Vagina (tissue), 2 donors: ENCODE data around the gene BHLHE41.

Experiments used
- POLR2A ChIP-seq, 2 donors: fragments of 450-650 bp; IDR thresholded peaks; one replicate each; pipeline ENCODE4 v1.6.1; 2017; ENCODE audit warnings: antibody characterized with exemption in 2 of 2, mild to moderate bottlenecking in 2 of 2, moderate library complexity in 2 of 2
- TF ChIP-seq, protein P1 (sequence below), 3 experiments: fragments of 450-650 bp in 2 of 3; fragments of 200-600 bp in 1 of 3; sonication (generic) in 1 of 3; IDR thresholded peaks; one replicate each; pipeline ENCODE4 v1.5.1; 2017 to 2019; ENCODE audit warnings: antibody characterized with exemption in 3 of 3, mild to moderate bottlenecking in 2 of 3, moderate library complexity in 2 of 3

DNA sequence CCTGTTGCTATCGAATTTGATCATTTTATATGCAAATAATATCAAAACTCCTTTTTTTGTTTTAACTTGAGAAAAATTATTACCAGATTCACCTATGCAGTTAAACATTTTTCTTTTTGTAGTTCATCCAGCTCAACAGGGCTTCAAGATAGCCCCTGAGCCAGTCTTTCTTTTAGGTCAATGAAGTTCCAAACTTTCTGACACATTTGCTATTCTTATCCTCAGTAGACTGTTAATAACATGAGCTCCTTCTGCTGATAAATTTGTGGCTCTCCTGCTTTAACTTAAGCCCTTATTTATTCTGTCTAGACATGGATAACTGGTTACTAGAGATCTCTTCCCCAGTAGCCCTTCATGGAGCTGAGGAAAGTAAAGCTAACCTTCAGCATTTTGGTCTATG, 37.3 kb upstream of the BHLHE41 start:
- TF ChIP-seq, protein P1, sequence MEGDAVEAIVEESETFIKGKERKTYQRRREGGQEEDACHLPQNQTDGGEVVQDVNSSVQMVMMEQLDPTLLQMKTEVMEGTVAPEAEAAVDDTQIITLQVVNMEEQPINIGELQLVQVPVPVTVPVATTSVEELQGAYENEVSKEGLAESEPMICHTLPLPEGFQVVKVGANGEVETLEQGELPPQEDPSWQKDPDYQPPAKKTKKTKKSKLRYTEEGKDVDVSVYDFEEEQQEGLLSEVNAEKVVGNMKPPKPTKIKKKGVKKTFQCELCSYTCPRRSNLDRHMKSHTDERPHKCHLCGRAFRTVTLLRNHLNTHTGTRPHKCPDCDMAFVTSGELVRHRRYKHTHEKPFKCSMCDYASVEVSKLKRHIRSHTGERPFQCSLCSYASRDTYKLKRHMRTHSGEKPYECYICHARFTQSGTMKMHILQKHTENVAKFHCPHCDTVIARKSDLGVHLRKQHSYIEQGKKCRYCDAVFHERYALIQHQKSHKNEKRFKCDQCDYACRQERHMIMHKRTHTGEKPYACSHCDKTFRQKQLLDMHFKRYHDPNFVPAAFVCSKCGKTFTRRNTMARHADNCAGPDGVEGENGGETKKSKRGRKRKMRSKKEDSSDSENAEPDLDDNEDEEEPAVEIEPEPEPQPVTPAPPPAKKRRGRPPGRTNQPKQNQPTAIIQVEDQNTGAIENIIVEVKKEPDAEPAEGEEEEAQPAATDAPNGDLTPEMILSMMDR (IDR thresholded peaks at IDR 0.05) = no peak
- TF ChIP-seq POLR2A (IDR thresholded peaks at IDR 0.05) = no peak
